Measurements from ENCODE around the gene MEIS2. TPM values are rescaled to one million over a fixed set of nuclear protein-coding genes. Genes with fewer than 3 reads are reported as not detected.

Gene MEIS2
- total RNA-seq, 1 donor from 2014 or later: 6.0 TPM

DNA sequence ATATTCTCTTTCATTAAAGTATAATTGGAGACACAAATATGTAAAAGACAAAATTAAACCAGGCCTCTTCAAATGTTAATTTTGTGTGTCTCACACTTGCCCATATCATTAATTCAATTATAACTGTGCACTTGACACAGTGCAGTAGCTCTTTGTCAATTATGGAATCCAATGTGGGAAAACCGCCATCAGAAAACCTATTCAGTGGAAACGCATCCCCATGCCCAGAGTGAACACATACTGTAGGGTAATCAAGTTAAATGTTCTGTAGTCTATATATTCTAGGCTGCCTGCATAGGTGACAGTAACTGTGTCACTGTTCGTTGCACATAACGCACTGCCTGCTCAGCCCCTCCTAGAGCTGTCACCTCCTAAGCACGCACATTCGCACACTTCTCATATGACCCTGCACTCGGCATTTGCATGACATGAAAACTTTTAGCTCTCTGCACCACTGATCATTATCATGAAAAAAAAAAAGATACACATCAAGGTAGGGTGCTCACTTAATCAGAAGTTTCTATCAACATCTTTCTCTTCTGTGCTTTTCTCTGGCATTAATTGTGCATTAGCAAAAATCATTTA lies 63.2 kb downstream of the MEIS2 start:
- TF ChIP-seq, protein P1, sequence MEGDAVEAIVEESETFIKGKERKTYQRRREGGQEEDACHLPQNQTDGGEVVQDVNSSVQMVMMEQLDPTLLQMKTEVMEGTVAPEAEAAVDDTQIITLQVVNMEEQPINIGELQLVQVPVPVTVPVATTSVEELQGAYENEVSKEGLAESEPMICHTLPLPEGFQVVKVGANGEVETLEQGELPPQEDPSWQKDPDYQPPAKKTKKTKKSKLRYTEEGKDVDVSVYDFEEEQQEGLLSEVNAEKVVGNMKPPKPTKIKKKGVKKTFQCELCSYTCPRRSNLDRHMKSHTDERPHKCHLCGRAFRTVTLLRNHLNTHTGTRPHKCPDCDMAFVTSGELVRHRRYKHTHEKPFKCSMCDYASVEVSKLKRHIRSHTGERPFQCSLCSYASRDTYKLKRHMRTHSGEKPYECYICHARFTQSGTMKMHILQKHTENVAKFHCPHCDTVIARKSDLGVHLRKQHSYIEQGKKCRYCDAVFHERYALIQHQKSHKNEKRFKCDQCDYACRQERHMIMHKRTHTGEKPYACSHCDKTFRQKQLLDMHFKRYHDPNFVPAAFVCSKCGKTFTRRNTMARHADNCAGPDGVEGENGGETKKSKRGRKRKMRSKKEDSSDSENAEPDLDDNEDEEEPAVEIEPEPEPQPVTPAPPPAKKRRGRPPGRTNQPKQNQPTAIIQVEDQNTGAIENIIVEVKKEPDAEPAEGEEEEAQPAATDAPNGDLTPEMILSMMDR (IDR thresholded peaks at IDR 0.05; ENCODE audit: partially characterized antibody, unreplicated experiment): no peak
- Mint-ChIP-seq H3K4me3 (ENCODE audit: unreplicated experiment) (peak overlapping the region; percentile 51), H3K27me3 (ENCODE audit: unreplicated experiment) (peaks cover 11% of the 10 kb centered on the region), H3K9me3 (ENCODE audit: unreplicated experiment) (peaks cover 9% of the 10 kb centered on the region), H3K36me3 (ENCODE audit: unreplicated experiment) (no peaks in the 10 kb centered on the region), H3K4me1 (ENCODE audit: low read depth, unreplicated experiment) (peaks cover 41% of the 10 kb centered on the region), H3K27ac (ENCODE audit: unreplicated experiment) (peak overlapping the region; percentile 97)
- DNase-seq: no peak

DNA sequence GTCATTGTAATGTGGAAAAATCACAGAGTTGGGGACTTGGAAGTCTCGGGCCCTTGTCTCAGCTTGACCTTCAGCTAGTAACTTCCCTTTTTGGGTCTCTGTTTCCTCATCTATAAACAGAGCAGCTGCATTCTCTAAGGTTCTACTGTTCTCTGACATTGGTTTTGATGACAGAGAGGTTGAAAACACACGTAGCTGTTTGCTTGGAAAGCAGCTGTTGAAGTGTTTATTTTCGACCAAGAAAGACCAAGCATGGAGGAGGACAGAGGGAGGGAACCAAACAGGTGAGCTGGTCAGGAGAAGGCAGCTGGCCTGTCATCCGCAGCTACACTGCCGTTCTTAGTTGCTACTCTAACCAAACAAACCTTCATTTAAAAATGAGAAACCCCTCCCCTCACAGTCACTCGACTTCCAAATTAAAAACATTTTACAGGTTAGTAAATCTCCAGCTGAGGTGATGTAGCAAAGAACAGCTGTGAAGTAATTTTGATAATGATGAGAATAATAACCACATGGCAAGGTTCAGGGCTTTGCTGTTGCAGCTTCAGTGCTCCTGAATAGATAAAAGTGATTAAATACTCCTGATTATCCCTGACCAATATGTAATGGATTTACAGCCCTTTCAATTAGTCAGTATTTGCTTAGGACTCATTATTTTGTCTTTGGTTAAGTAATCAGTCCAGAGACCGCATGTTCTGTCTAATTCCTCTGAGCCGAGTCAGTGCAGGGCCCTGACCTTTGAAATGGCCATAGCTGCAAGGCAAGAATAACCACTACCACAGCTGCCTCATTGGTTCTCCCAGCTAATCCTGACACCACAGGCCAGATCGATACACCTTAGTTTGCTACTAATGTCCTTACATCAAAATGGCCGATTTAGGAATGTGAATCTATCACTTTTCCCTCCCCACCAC lies 65.3 kb downstream of the MEIS2 start:
- TF ChIP-seq, protein P1 (IDR thresholded peaks at IDR 0.05; ENCODE audit: partially characterized antibody, unreplicated experiment): no peak
- peaks cover 9% of the 10 kb centered on the region for H3K27me3 Mint-ChIP-seq (ENCODE audit: unreplicated experiment)
- no peaks in the 10 kb centered on the region for H3K36me3 Mint-ChIP-seq (ENCODE audit: unreplicated experiment)
- H3K4me1 Mint-ChIP-seq (ENCODE audit: low read depth, unreplicated experiment): peaks cover 34% of the 10 kb centered on the region
- peaks cover 9% of the 10 kb centered on the region for H3K9me3 Mint-ChIP-seq (ENCODE audit: unreplicated experiment)
- H3K27ac Mint-ChIP-seq (ENCODE audit: unreplicated experiment): no peak overlapping the region
- no peak overlapping the region for H3K4me3 Mint-ChIP-seq (ENCODE audit: unreplicated experiment)
- DNase-seq: no peak

DNA sequence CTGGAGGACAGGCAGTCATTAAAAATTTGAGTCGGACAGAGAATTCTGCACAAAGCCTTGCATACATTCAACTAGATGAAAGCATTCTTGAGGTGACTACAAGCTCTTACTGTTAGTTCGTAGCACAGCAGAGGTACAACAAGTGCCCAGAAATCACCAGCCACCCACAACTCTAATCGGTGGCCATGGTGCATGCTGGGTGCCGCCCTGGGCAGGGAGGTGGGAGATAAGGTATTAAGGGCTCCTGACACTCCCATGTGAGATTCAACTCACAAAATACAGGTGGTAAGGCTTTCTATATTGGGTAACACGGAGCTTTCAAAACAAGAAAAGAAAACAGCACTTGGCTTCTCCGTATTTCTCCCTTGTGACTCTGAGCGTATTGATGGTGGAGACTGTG lies 66.0 kb downstream of the MEIS2 start:
- no peak overlapping the region for H3K4me3 Mint-ChIP-seq (ENCODE audit: unreplicated experiment)
- DNase-seq: no peak
- no peaks in the 10 kb centered on the region for H3K36me3 Mint-ChIP-seq (ENCODE audit: unreplicated experiment)
- H3K9me3 Mint-ChIP-seq (ENCODE audit: unreplicated experiment): peaks cover 9% of the 10 kb centered on the region
- H3K4me1 Mint-ChIP-seq (ENCODE audit: low read depth, unreplicated experiment): peaks cover 32% of the 10 kb centered on the region
- H3K27ac Mint-ChIP-seq (ENCODE audit: unreplicated experiment): no peak overlapping the region
- TF ChIP-seq, protein P1 (IDR thresholded peaks at IDR 0.05; ENCODE audit: partially characterized antibody, unreplicated experiment): no peak
- H3K27me3 Mint-ChIP-seq (ENCODE audit: unreplicated experiment): peaks cover 9% of the 10 kb centered on the region

DNA sequence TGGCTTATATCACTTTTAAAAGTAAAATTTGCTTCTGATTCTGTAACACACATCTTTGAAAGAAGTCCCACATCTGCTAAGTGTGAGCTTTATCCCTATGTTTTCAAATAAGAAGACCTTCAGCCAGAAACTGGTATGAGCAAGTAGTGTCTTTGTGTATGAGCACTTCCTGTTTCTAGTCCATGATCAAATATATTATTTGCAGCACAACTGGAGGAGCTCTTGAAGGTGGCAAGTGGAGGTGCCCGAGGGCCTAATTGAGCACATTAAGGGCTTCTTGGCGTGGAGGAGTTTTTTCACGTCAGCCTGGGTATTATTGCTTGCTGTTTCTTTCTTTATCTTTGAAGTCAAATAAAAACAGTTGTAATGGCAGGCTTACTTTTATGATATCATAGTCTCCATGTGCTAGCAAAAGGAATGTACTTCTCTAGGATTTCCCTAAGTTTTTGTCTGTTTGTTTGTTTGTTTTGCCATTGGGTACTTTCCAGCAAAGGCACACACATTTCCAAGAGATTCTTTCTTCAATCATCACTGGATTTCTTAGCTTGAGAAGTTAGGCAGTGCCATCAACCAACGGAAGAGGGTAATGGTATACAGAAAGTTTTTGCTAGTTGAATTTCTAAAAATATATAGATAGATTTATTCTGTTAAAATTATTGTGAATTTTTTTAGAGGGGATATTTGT lies 68.1 kb downstream of the MEIS2 start:
- no peak for DNase-seq
- H3K4me1 Mint-ChIP-seq (ENCODE audit: low read depth, unreplicated experiment): peaks cover 17% of the 10 kb centered on the region
- no peak overlapping the region for H3K27ac Mint-ChIP-seq (ENCODE audit: unreplicated experiment)
- H3K9me3 Mint-ChIP-seq (ENCODE audit: unreplicated experiment): no peaks in the 10 kb centered on the region
- H3K4me3 Mint-ChIP-seq (ENCODE audit: unreplicated experiment): no peak overlapping the region
- no peaks in the 10 kb centered on the region for H3K36me3 Mint-ChIP-seq (ENCODE audit: unreplicated experiment)
- peaks cover 2% of the 10 kb centered on the region for H3K27me3 Mint-ChIP-seq (ENCODE audit: unreplicated experiment)
- TF ChIP-seq, protein P1 (IDR thresholded peaks at IDR 0.05; ENCODE audit: partially characterized antibody, unreplicated experiment): no peak
